HG03354 (cell line): Measurements from ENCODE around the gene TPK1.
"Not testable (repeated sequence)": the region's sequence is repeated elsewhere in the genome, so short reads cannot be mapped to it uniquely, and the experiment has no call there.

Experiments
- ATAC-seq: cut with Tn5 transposase; IDR thresholded peaks from one replicate; pipeline ENCODE4 v1.9.1; 2021; ENCODE audit warnings: mild to moderate bottlenecking; ENCODE audit not compliant: unreplicated experiment, poor library complexity, severe bottlenecking

TPK1 gene

DNA sequence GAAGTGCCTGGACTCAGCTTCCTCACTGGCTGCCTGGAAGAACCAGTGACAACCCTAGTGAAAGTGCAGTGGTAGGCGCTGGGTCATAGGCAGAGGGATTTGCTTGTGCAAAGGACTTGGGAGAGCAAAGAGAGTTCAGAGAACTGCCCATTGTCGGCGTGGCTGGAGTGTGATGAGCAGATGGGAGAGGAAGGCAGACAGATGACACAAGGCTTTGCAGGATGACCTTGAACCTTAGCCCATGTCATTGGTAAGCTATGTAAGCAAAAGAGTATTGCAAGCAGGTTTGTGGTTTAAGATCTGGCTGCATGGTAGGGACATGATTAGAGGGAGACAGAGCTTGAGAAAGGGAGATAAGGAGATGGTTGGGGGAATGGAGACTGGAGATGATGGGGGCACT lies 397.1 kb downstream of the TPK1 start:
- no peak for ATAC-seq

DNA sequence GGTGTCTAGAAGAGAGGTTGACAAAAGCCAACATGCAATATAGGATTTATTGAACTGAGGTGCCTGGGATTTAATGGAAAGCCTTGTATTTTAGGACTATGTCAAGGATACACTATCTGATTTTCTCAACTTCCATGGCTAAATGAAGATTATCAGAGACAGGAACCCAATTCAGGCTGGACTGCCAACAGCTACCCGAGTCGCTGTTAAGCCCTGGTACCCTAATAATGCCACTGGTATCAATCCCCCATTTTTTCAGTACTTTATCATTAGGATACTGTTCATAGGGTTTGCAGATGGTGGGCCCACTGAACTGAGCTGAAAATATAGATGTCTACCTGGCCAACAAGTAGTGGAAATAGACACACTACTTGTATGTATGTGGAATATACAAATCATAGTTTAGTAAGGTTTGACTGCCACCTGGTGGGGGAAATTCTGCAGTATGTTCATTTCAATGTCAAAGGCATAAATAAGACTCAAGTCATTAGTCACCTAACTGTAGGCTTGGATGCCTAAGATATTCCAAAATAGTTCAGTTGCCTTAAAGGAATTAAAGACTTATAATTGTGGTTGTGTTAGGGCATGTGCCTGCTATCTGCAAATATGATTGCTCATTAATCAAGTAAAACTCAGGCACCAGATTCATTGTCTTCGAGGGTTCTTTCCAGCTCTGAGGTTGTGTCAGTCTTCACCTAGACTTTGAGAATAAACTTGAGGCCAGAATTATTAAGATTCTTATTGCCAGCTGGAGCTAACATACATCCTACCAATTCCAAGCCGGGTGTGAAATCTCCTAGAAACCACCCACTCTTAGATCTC lies 398.3 kb downstream of the TPK1 start:
- peak; percentile 78 for ATAC-seq

DNA sequence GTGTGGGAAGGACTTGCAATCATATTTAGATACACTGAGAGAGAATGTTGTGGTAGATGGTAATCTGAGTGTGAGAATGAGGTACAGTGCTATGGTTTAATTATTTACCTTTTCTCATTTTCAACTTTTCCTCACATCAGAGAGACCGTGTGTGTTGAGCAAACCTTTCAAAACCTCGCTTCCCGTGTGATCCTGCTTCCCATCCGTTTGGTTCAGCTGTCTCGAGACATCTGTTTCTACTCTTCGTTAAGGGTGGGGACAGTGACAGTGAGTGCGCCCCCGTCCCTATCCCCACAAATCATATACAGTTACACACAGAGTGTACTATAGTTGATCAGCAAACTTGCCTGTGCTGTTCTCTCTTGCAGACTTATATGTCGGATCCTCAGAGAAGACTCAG lies 399.4 kb downstream of the TPK1 start:
- no peak for ATAC-seq

DNA sequence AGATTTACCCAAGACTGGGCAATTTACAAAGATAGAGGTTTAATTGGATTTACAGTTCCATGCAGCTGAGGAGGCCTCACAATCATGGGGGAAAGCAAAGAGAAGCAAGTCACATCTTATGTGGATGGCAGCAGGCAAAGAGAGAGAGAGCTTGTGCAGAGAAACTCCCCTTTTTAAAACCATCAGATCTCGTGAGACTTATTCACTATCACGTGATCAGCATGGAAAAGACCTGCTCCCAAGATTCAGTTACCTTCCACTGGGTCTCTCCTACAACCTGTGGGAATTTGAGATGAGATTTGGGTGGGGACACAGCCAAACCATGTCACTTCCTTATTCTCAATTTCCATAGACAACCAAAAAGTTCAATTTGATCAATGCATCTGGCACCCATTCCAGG lies 407.4 kb downstream of the TPK1 start:
- no peak for ATAC-seq

DNA sequence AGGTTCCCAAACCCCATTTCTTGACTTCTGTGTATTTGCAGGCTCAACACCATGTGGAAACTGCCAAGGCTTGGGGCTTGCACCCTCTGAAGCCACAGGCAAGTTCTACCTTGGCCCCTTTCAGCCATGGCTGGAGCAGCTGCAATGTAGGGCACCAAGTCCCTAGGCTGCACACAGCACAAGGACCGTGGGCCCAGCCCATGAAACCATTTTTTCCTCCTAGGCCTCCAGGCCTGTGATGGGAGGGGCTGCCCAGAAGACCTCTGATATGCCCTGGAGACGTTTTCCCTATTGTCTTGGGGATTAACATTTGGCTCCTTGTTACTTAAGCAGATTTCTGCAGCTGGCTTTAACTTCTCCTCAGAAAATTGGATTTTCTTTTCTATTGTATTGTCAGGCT lies 408.3 kb downstream of the TPK1 start:
- not testable (repeated sequence) for ATAC-seq

DNA sequence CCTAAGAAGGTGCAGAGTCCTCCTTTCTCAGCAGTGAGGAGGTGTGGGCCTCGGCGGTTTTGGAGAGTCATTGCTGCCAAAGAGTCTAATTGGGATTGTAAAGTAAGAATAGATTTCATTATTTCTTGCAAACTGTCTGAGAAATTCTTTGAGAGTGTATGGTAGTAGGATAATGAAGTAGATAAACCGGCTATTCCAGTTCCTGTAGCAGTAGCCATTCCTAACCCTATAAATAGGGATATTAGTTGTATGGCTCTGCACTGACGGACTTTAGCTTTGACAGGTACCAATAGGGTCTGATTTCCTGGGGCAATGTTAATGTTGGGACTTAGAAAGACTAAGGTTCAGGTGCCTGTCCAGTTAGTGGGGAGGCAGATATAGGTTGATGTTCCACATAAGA lies 416.9 kb downstream of the TPK1 start:
- not testable (repeated sequence) for ATAC-seq

DNA sequence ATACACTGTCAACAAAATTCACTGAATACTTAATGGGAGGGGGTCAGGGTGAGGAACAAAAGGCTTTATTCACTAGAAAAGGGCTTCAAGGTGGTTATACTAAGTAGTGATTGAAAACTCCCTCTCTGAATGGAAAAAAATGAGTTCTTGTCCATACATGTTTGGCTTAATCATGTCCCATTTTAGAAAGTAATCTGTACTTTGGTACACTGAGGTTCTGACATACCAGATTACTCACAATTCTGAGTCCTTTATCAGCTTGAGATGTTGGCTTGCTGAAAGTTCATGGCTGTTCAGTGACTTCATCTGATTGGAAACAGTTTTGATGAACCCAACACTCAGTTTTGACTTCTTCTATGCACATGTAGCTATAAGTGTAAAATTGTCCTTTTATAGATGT lies 419.5 kb downstream of the TPK1 start:
- no peak for ATAC-seq

DNA sequence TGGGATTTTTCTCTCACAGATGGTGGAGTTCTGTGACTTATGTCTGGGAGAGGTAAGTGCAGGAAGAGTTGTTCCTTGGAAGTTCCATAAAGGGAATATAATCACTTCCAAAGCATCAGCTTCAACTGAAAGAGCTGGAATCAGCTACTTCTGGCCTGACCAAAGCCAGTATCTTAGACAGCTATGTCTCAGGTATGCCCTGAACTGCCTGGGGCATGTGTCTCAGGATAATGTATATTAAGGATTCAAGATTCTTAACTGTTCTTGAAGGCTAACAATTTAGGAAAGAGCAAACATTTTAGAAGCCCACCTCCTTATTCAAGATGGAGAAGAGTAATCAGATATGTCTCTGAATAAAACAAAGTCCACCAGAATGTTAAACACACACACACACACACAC lies 420.0 kb downstream of the TPK1 start:
- no peak for ATAC-seq

DNA sequence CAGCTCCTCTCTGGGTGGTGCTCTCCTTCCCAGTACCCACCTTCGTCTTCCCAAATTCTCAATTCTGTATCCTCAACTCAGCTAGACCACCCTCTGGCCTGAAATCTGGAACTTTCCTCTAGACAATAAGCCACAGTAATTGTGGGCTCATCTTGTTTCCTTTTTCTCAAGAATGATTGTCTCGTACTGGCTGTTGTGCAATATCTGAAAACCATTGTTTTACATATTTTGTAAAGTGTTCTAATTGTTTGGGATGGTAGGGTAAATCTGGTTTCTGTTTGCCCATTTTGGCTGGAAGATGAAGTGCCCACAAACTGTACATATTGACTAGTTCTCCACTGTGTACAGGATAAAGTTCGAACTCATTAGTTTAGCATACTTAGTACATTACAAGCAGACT lies 421.0 kb downstream of the TPK1 start:
- ATAC-seq, result no peak

DNA sequence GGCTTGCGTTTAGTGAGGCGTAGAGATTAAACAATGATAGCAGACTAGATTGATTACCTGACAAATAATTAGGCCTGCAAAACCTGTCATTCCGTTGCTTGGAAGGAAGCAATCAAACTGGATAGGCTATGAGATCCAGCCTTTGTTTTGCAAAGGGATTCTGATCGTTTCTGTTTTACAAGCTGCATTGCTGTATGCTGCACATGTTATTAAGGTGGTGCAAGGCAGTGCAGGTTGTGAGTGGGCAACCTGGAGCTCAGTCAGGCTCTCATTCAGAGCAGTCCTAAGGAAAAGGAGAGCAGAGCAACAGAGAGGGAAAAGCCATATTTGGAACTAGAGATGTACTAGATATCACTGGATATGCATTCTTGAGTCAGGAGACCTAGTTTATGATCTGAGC lies 425.4 kb downstream of the TPK1 start:
- ATAC-seq, result no peak

DNA sequence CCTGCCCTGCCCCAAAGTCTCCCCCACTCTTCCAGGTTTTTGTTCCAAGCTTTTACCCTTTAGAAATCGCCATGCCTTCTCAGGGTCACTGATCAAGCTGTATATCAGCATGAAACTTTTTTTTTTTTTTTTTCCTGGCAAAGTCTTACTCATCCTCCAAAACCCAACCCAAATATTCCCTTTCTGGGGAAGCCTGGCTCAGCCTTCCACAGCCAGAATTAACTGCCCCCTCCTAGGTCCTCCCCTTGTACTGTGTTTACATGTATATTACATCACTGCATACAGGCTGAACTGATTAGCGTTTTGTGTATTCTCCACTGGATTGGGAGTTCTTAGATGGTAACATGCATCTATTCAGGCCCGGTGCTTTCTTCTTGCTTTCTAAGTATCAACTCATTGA lies 427.7 kb downstream of the TPK1 start:
- no peak for ATAC-seq

DNA sequence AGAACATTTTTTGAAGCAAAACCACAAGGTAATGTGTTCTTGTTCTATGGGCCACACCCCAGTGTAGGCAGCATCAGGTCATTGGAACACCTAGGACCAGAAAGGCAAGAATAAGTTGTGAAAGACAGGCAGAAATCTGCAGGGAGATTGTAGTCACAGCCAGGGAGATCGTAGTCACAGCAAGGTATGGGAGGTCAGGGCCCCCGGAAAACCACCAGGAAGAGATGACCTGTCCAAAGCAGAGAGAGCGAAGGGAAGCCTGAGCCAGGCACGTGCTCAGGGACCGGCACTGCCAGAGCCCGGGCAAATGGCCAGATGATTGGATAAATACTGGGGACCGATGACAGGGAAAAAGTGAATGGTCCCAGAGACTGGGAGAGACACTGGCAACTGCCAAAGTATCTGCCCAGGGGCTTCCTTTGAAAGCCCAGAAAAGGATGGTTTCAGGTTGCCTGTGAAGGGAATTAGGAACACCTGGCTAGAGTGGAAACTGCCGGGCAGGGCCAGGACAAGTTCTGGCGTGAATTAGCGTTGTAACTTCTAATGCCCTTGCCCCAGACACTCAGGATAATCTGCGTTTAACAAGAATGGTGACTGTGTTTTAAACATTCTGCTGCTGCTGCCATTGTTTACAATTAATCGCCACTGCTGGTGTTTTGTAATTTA lies 428.5 kb downstream of the TPK1 start:
- ATAC-seq, result no peak

DNA sequence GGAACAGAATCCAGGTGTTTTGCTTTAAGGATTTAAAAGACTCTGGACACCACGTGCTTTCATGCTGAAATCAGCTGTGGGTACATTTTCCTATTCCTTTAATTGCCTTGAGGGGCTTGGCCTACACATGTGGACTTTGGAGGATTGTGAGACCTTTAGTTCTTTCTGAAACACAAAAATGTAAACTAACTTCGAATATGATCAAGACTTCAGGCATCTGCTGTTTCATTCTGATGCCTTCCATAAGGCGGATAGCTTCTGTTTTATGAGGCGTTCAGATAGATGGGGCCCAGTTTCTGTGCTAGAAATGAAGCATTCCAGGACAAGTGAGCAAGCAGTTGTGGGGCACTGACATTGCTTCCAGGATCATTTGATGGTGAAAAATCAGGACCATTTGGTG lies 430.9 kb downstream of the TPK1 start:
- ATAC-seq, result no peak

DNA sequence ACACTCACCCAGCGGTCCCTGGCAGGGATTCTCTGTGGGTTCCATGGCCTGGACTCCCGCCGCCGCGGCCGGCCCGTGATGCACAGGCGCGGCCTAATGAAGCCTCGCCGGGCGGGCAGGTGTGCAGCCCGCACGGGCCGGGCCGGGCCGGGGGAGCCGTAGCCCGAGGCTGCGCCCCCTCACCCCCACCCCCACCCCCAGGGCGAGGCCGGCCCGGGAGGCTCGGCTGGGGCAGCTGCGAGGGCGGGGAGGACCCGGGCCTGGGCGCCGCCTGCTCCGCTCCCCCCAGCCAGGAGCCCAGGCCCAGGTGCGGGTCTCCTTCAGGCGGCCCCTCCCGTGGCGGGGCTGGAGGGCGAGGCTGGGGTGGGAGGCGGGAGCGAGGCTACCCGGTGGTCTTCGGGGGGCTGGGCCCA lies 432.2 kb downstream of the TPK1 start, which contains the start of gene NOBOX:
Gene NOBOX (minus strand): TSS at position 45 of the 413 bp plus-strand sequence.
- no peak for ATAC-seq

DNA sequence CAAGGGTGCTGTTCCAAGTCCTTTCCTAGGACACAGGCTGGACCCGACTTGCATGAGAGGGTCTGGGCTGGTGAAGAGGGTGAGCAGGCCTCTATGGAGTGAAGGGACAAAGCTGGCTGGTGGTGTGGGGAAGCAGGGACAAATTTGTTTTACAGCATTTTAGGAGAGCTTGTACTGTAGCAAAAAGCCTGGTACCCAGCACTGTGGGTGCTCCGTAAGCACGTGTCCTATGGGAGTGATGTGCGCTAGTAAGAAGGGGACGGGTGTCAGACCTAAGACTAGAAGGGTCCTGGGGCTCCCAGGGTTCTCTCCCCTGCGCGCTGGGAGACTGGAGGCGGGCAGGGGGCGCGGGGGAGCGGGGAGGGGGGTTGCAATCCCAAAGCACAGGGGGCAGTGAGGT lies 432.8 kb downstream of the TPK1 start:
- ATAC-seq, result no peak
